Common myeloid progenitor, CD34-positive (primary cell): Measurements from ENCODE around the gene CRY1.
A peak's percentile ranks its signal among the peaks of the same experiment; 100 is the strongest.

Source experiments
- CTCF ChIA-PET: fragments of 350-600 bp; sonication (Branson Sonifier 250); formaldehyde crosslinking; loops from one replicate; lab custom pipeline; 2021; ENCODE audit warnings: antibody characterized with exemption; lab: Charles Lee
- POLR2A ChIA-PET: fragments of 350-600 bp; sonication (Branson Sonifier 250); formaldehyde crosslinking; loops from one replicate; lab custom pipeline; 2021; ENCODE audit warnings: antibody characterized with exemption; lab: Charles Lee
- DNase-seq, 3 donors: peaks; one replicate each; pipeline versions ENCODE4 v3.0.0 to v3.0.0-alpha.2; 2013
- H3K27ac ChIP-seq, 2 experiments: 1 replicate in 1 of 2; 2 replicates in 1 of 2; pipeline ENCODE4 v1.7.0; 2013; ENCODE audit warnings: inconsistent platforms in 2 of 2, low read length in 2 of 2, mild to moderate bottlenecking in 2 of 2, low read depth in 1 of 2, moderate library complexity in 1 of 2; ENCODE audit not compliant: severe bottlenecking in 2 of 2, insufficient read depth in 1 of 2, poor library complexity in 1 of 2
- H3K27me3 ChIP-seq, 5 experiments: replicated peaks in 2 of 5; 1 replicate in 3 of 5; 2 replicates in 2 of 5; pipeline versions ENCODE4 v1.6.1 to v1.7.0; 2013; ENCODE audit warnings: low read length in 4 of 5, mild to moderate bottlenecking in 2 of 5, moderate library complexity in 2 of 5, inconsistent platforms in 1 of 5; ENCODE audit not compliant: insufficient read depth in 5 of 5, control insufficient read depth in 4 of 5
- H3K36me3 ChIP-seq, 4 experiments: 1 replicate in 2 of 4; 2 replicates in 2 of 4; pipeline versions ENCODE4 v1.6.1 to v1.7.0; 2013; ENCODE audit warnings: low read length in 3 of 4, control low read depth in 1 of 4, mild to moderate bottlenecking in 1 of 4; ENCODE audit not compliant: control insufficient read depth in 4 of 4, insufficient read depth in 4 of 4
- H3K4me1 ChIP-seq, 4 experiments: 1 replicate in 3 of 4; 2 replicates in 1 of 4; pipeline versions ENCODE4 v1.6.1 to v1.7.1; 2013; ENCODE audit warnings: low read length in 3 of 4, mild to moderate bottlenecking in 3 of 4, control low read depth in 1 of 4, inconsistent platforms in 1 of 4, moderate library complexity in 1 of 4; ENCODE audit not compliant: control insufficient read depth in 4 of 4, insufficient read depth in 4 of 4; ENCODE audit errors: control extremely low read depth in 1 of 4
- H3K4me3 ChIP-seq, 7 experiments: 1 replicate in 4 of 7; 2 replicates in 3 of 7; pipeline versions ENCODE4 v1.5.1 to v1.7.0; 2013; ENCODE audit warnings: mild to moderate bottlenecking in 7 of 7, low read length in 6 of 7, moderate library complexity in 6 of 7, inconsistent platforms in 2 of 7, low read depth in 2 of 7, control low read depth in 1 of 7; ENCODE audit not compliant: insufficient read depth in 4 of 7, control insufficient read depth in 1 of 7; ENCODE audit errors: extremely low read depth in 1 of 7
- H3K9me3 ChIP-seq, 5 experiments: 1 replicate in 4 of 5; 2 replicates in 1 of 5; pipeline versions ENCODE4 v1.6.1 to v1.7.1; 2013; ENCODE audit warnings: low read length in 4 of 5, mild to moderate bottlenecking in 2 of 5, inconsistent platforms in 1 of 5, low read depth in 1 of 5, moderate library complexity in 1 of 5; ENCODE audit not compliant: control insufficient read depth in 4 of 5, insufficient read depth in 2 of 5; ENCODE audit errors: control extremely low read depth in 1 of 5
- WGBS: methylation state at CpG from one replicate; pipeline ENCODE4 v1.1.5; 2013; ENCODE audit not compliant: insufficient coverage; 5-methylcytosine and 5-hydroxymethylcytosine counted together

The CRY1 gene

GRCh38 chr12:107033758-107034739 is 59.3 kb downstream of the CRY1 start:
- Histone ChIP-seq H3K27ac (no peak overlapping the region), H3K36me3 (no peaks in the 10 kb centered on the region), H3K4me3 (no peak overlapping the region), H3K4me1 (no peaks in the 10 kb centered on the region), H3K27me3 (no peaks in the 10 kb centered on the region), H3K9me3 (peaks cover 0 to 2% (median 0%) of the 10 kb centered on the region in 5 experiments)
- no peak for DNase-seq
- WGBS, result 97% methylated on average over 5 of the region's 9 CpGs
- ChIA-PET POLR2A (no interaction called here), CTCF (no interaction called here)

GRCh38 chr12:107032266-107032665 is 61.1 kb downstream of the CRY1 start:
- POLR2A ChIA-PET, result no interaction called here
- peak in 2 of 3 donors; percentile 9 to 25 for DNase-seq
- no peak overlapping the region for H3K4me3 ChIP-seq
- 96% methylated on average over 7 of the region's 7 CpGs for WGBS
- no peak overlapping the region for H3K27ac ChIP-seq
- no peaks in the 10 kb centered on the region for H3K36me3 ChIP-seq
- CTCF ChIA-PET, result no interaction called here
- H3K9me3 ChIP-seq, result peaks cover 0 to 2% (median 0%) of the 10 kb centered on the region in 5 experiments
- no peaks in the 10 kb centered on the region for H3K4me1 ChIP-seq
- H3K27me3 ChIP-seq, result no peaks in the 10 kb centered on the region

GRCh38 chr12:107031061-107031460 is 62.3 kb downstream of the CRY1 start:
- WGBS, result no CpG with 5 or more reads among the region's 2 CpGs
- POLR2A ChIA-PET, result no interaction called here
- Histone ChIP-seq H3K4me1 (no peaks in the 10 kb centered on the region), H3K36me3 (no peaks in the 10 kb centered on the region), H3K4me3 (no peak overlapping the region), H3K27ac (no peak overlapping the region), H3K9me3 (peaks cover 0 to 2% (median 0%) of the 10 kb centered on the region in 5 experiments), H3K27me3 (no peaks in the 10 kb centered on the region)
- no peak for DNase-seq
- CTCF ChIA-PET, result no interaction called here

GRCh38 chr12:107029081-107029480 is 64.3 kb downstream of the CRY1 start:
- 96% methylated on average over 7 of the region's 7 CpGs for WGBS
- Histone ChIP-seq H3K9me3 (peaks cover 0 to 1% (median 0%) of the 10 kb centered on the region in 5 experiments), H3K36me3 (no peaks in the 10 kb centered on the region), H3K4me3 (no peak overlapping the region), H3K27ac (no peak overlapping the region), H3K27me3 (no peaks in the 10 kb centered on the region), H3K4me1 (no peaks in the 10 kb centered on the region)
- ChIA-PET POLR2A (no interaction called here), CTCF (interaction anchor here (0.7 kb wide), 1 partner anchor 470 kb away, joined by 3 read pairs; no protein-coding TSS in a partner anchor)
- DNase-seq, result no peak

GRCh38 chr12:107027636-107028053 is 65.7 kb downstream of the CRY1 start:
- Histone ChIP-seq H3K27ac (no peak overlapping the region), H3K4me3 (no peak overlapping the region)

GRCh38 chr12:107026806-107027635 is 66.3 kb downstream of the CRY1 start:
- Histone ChIP-seq H3K9me3 (no peaks in the 10 kb centered on the region), H3K4me1 (no peaks in the 10 kb centered on the region), H3K27ac (no peak overlapping the region), H3K27me3 (no peaks in the 10 kb centered on the region), H3K36me3 (no peaks in the 10 kb centered on the region), H3K4me3 (no peak overlapping the region)
- DNase-seq, result no peak
- WGBS, result 100% methylated on average over 1 of the region's 4 CpGs
- ChIA-PET CTCF (no interaction called here), POLR2A (no interaction called here)

More at GRCh38 chr12:107027636-107028053, 65.7 kb downstream of the CRY1 start:
- POLR2A ChIA-PET, result no interaction called here
- Histone ChIP-seq H3K4me1 (no peaks in the 10 kb centered on the region), H3K36me3 (no peaks in the 10 kb centered on the region), H3K9me3 (no peaks in the 10 kb centered on the region), H3K27me3 (no peaks in the 10 kb centered on the region)
- no CpG with 5 or more reads among the region's 2 CpGs for WGBS
- peak; percentile 18 to 59 (median 34) for DNase-seq
- CTCF ChIA-PET, result no interaction called here
